Glutamatergic neuron (in vitro differentiated cells): ENCODE measurements around the gene YTHDC2. TPM values are rescaled to one million over a fixed set of nuclear protein-coding genes. Genes with fewer than 3 reads are reported as not detected.

Experiments
- DNase-seq: peaks from one replicate; pipeline ENCODE4 v3.0.0; 2022
- H3K27ac Mint-ChIP-seq: one replicate; pipeline ENCODE4 v1.8.0; 2020; ENCODE audit warnings: mild to moderate bottlenecking, mixed read lengths, inconsistent platforms; ENCODE audit not compliant: unreplicated experiment
- H3K27me3 Mint-ChIP-seq: one replicate; pipeline ENCODE4 v1.8.0; 2020; ENCODE audit warnings: mild to moderate bottlenecking, moderate library complexity, mixed read lengths, inconsistent platforms; ENCODE audit not compliant: unreplicated experiment
- H3K36me3 Mint-ChIP-seq: one replicate; pipeline ENCODE4 v1.8.0; 2020; ENCODE audit warnings: mild to moderate bottlenecking, mixed read lengths, inconsistent platforms; ENCODE audit not compliant: unreplicated experiment
- H3K4me1 Mint-ChIP-seq: one replicate; pipeline ENCODE4 v1.8.0; 2020; ENCODE audit warnings: mild to moderate bottlenecking, low read depth, mixed read lengths, inconsistent platforms; ENCODE audit not compliant: unreplicated experiment
- H3K4me3 Mint-ChIP-seq: one replicate; pipeline ENCODE4 v1.8.0; 2020; ENCODE audit warnings: mild to moderate bottlenecking, mixed read lengths, inconsistent platforms; ENCODE audit not compliant: unreplicated experiment
- H3K9me3 Mint-ChIP-seq: one replicate; pipeline ENCODE4 v1.8.0; 2020; ENCODE audit warnings: mild to moderate bottlenecking, moderate library complexity, mixed read lengths, inconsistent platforms; ENCODE audit not compliant: unreplicated experiment
- CTCF ChIP-seq: fragments of 200-600 bp; sonication (generic); IDR thresholded peaks from one replicate; pipeline ENCODE4 v1.5.0; 2021; ENCODE audit not compliant: partially characterized antibody, unreplicated experiment
- total RNA-seq: library from RNA; stranded (reverse); fragmentation: NEBNext Ultra II Directional; extraction: Animal tissue kit (Norgen Biotek cat#: 25700); gene quantifications from one replicate; pipeline ENCODE4 v1.2.1, GENCODE V29; 2021; ENCODE audit not compliant: unreplicated experiment

Gene YTHDC2
- total RNA-seq, 1 donor from 2014 or later: 39.9 TPM

- DNase-seq: no peak
- Mint-ChIP-seq H3K27me3 (no peaks in the 10 kb centered on the region), H3K4me1 (peaks cover 14% of the 10 kb centered on the region), H3K9me3 (peaks cover 2% of the 10 kb centered on the region), H3K27ac (peak overlapping the region; percentile 56), H3K4me3 (peak overlapping the region; percentile 95), H3K36me3 (no peaks in the 10 kb centered on the region)
- TF ChIP-seq CTCF: no peak
Observed at GRCh38 chr5:113514289-113514635, 768 bp downstream of the YTHDC2 start.

GRCh38 chr5:113518884-113519283 lies 5.4 kb downstream of the YTHDC2 start:
- Mint-ChIP-seq H3K9me3 (peaks cover 2% of the 10 kb centered on the region), H3K27me3 (no peaks in the 10 kb centered on the region), H3K36me3 (no peaks in the 10 kb centered on the region), H3K4me1 (peaks cover 10% of the 10 kb centered on the region), H3K4me3 (no peak overlapping the region), H3K27ac (no peak overlapping the region)
- no peak for TF ChIP-seq CTCF
- no peak for DNase-seq

GRCh38 chr5:113519412-113519811 lies 5.9 kb downstream of the YTHDC2 start:
- TF ChIP-seq CTCF: no peak
- Mint-ChIP-seq H3K4me1 (peaks cover 10% of the 10 kb centered on the region), H3K27me3 (no peaks in the 10 kb centered on the region), H3K4me3 (no peak overlapping the region), H3K27ac (no peak overlapping the region), H3K9me3 (peaks cover 2% of the 10 kb centered on the region), H3K36me3 (no peaks in the 10 kb centered on the region)
- no peak for DNase-seq

GRCh38 chr5:113520429-113520828 lies 6.9 kb downstream of the YTHDC2 start:
- Mint-ChIP-seq H3K27ac (no peak overlapping the region), H3K9me3 (no peaks in the 10 kb centered on the region), H3K36me3 (no peaks in the 10 kb centered on the region), H3K4me3 (no peak overlapping the region), H3K27me3 (no peaks in the 10 kb centered on the region), H3K4me1 (peaks cover 5% of the 10 kb centered on the region)
- no peak for TF ChIP-seq CTCF
- DNase-seq: no peak

GRCh38 chr5:113520899-113521298 lies 7.4 kb downstream of the YTHDC2 start:
- Mint-ChIP-seq H3K27ac (no peak overlapping the region), H3K27me3 (no peaks in the 10 kb centered on the region), H3K4me3 (no peak overlapping the region), H3K9me3 (no peaks in the 10 kb centered on the region), H3K36me3 (no peaks in the 10 kb centered on the region), H3K4me1 (peaks cover 3% of the 10 kb centered on the region)
- no peak for DNase-seq
- TF ChIP-seq CTCF: no peak
